Suprapubic skin (tissue), 4 donors: Measurements from ENCODE around the gene CCL26. TPM values are rescaled to one million over a fixed set of nuclear protein-coding genes. Genes with fewer than 3 reads are reported as not detected.

Source experiments
- DNase-seq, 2 donors: peaks; one replicate each; pipeline ENCODE4 v3.0.0-alpha.2; 2019; ENCODE audit warnings: low spot score in 2 of 2
- H3K27ac ChIP-seq: fragments of 200-600 bp; sonication (generic); one replicate; pipeline ENCODE4 v1.5.1; 2019
- H3K27me3 ChIP-seq: fragments of 200-600 bp; sonication (generic); one replicate; pipeline ENCODE4 v1.5.1; 2019
- H3K36me3 ChIP-seq: fragments of 200-600 bp; sonication (generic); one replicate; pipeline ENCODE4 v1.5.1; 2019
- H3K4me1 ChIP-seq: fragments of 200-600 bp; sonication (generic); one replicate; pipeline ENCODE4 v1.5.1; 2019
- H3K4me3 ChIP-seq: fragments of 200-600 bp; sonication (generic); one replicate; pipeline ENCODE4 v1.5.1; 2019; ENCODE audit warnings: mild to moderate bottlenecking
- H3K9me3 ChIP-seq: fragments of 200-600 bp; sonication (generic); one replicate; pipeline ENCODE4 v1.5.1; 2019
- CTCF ChIP-seq, 2 donors: fragments of 200-600 bp in 1 of 2; fragments of 450-650 bp in 1 of 2; sonication (generic) in 1 of 2; IDR thresholded peaks; one replicate each; pipeline ENCODE4 v1.5.1; 2016 to 2019; ENCODE audit warnings: antibody characterized with exemption in 2 of 2, mild to moderate bottlenecking in 1 of 2, moderate library complexity in 1 of 2
- EP300 ChIP-seq: sonication (generic); formaldehyde crosslinking; IDR thresholded peaks from one replicate; pipeline ENCODE4 v1.6.1; 2017; ENCODE audit warnings: antibody characterized with exemption
- POLR2A ChIP-seq, 2 donors: fragments of 450-650 bp; IDR thresholded peaks; one replicate each; pipeline ENCODE4 v1.6.1; 2017; ENCODE audit warnings: antibody characterized with exemption in 2 of 2, mild to moderate bottlenecking in 2 of 2, moderate library complexity in 2 of 2
- POLR2AphosphoS5 ChIP-seq, 3 donors: sonication (generic); formaldehyde crosslinking; IDR thresholded peaks; one replicate each; pipeline ENCODE4 v1.6.1; 2017; ENCODE audit warnings: antibody characterized with exemption in 3 of 3
- WGBS: methylation state at CpG from one replicate; pipeline ENCODE4 v1.1.5; 2018; 5-methylcytosine and 5-hydroxymethylcytosine counted together
- total RNA-seq, 4 donors: library from RNA; depleted of rRNA; stranded (reverse); fragments of >200 nt; gene quantifications; one replicate each; pipeline ENCODE4 v1.1.0, GENCODE V29; 2016

Gene CCL26
- total RNA-seq, 4 donors from 2014 or later = not detected

- 86% methylated on average over 2 of the region's 2 CpGs for WGBS
- TF ChIP-seq EP300 (no peak), POLR2A (IDR thresholded peaks at IDR 0.05) (no peak), CTCF (IDR thresholded peaks at IDR 0.05) (no peak), POLR2AphosphoS5 (IDR thresholded peaks at IDR 0.05) (no peak)
- H3K27ac ChIP-seq = no peak overlapping the region
- H3K9me3 ChIP-seq = no peaks in the 10 kb centered on the region
- H3K27me3 ChIP-seq = no peaks in the 10 kb centered on the region
- H3K4me1 ChIP-seq = no peaks in the 10 kb centered on the region
- no peak overlapping the region for H3K4me3 ChIP-seq
- DNase-seq = no peak
- H3K36me3 ChIP-seq = no peaks in the 10 kb centered on the region
These were observed 32.0 kb upstream of the CCL26 start for GRCh38 chr7:75804004-75804403.

- Histone ChIP-seq H3K9me3 (no peaks in the 10 kb centered on the region), H3K27me3 (no peaks in the 10 kb centered on the region), H3K4me3 (no peak overlapping the region), H3K27ac (no peak overlapping the region), H3K36me3 (no peaks in the 10 kb centered on the region), H3K4me1 (no peaks in the 10 kb centered on the region)
- 89% methylated on average over 5 of the region's 5 CpGs for WGBS
- no peak for TF ChIP-seq EP300
- TF ChIP-seq POLR2A (IDR thresholded peaks at IDR 0.05) = no peak
- TF ChIP-seq CTCF (IDR thresholded peaks at IDR 0.05) = no peak
- DNase-seq = no peak
These were observed 30.5 kb upstream of the CCL26 start for GRCh38 chr7:75802552-75802821.

- 78% methylated on average over 4 of the region's 4 CpGs for WGBS
- TF ChIP-seq POLR2AphosphoS5 (IDR thresholded peaks at IDR 0.05) = no peak
- no peak for TF ChIP-seq POLR2A (IDR thresholded peaks at IDR 0.05)
- no peak for TF ChIP-seq CTCF (IDR thresholded peaks at IDR 0.05)
- no peak for TF ChIP-seq EP300
- H3K36me3 ChIP-seq = no peaks in the 10 kb centered on the region
- H3K27me3 ChIP-seq = no peaks in the 10 kb centered on the region
- no peak overlapping the region for H3K27ac ChIP-seq
- H3K4me1 ChIP-seq = peaks cover 7% of the 10 kb centered on the region
- H3K9me3 ChIP-seq = no peaks in the 10 kb centered on the region
- DNase-seq = no peak
- H3K4me3 ChIP-seq = no peak overlapping the region
These were observed 26.8 kb upstream of the CCL26 start for GRCh38 chr7:75798770-75799169.

GRCh38 chr7:75796420-75796819, 24.4 kb upstream of the CCL26 start:
- Histone ChIP-seq H3K4me3 (no peak overlapping the region), H3K4me1 (peaks cover 14% of the 10 kb centered on the region), H3K36me3 (no peaks in the 10 kb centered on the region), H3K27ac (peak overlapping the region; percentile 56), H3K9me3 (no peaks in the 10 kb centered on the region), H3K27me3 (no peaks in the 10 kb centered on the region)
- DNase-seq = no peak
- TF ChIP-seq POLR2A (IDR thresholded peaks at IDR 0.05) (no peak), EP300 (no peak), POLR2AphosphoS5 (IDR thresholded peaks at IDR 0.05) (no peak), CTCF (IDR thresholded peaks at IDR 0.05) (no peak)
- WGBS = 93% methylated on average over 6 of the region's 6 CpGs

GRCh38 chr7:75795831-75796285, 23.8 kb upstream of the CCL26 start:
- 50% methylated on average over 6 of the region's 9 CpGs for WGBS
- peak in 1 of 2 donors; percentile 67 for DNase-seq
- Histone ChIP-seq H3K36me3 (no peaks in the 10 kb centered on the region), H3K9me3 (no peaks in the 10 kb centered on the region), H3K27ac (peak overlapping the region; percentile 63), H3K4me3 (no peak overlapping the region), H3K27me3 (no peaks in the 10 kb centered on the region), H3K4me1 (peaks cover 19% of the 10 kb centered on the region)
- no peak for TF ChIP-seq POLR2A (IDR thresholded peaks at IDR 0.05)
- no peak for TF ChIP-seq CTCF (IDR thresholded peaks at IDR 0.05)
- TF ChIP-seq EP300 = no peak
- TF ChIP-seq POLR2AphosphoS5 (IDR thresholded peaks at IDR 0.05) = peak in 1 of 3 donors; percentile 84
